Natural killer cell (primary cell): ENCODE data around the gene STAT4. TPM values are rescaled to one million over a fixed set of nuclear protein-coding genes. Genes with fewer than 3 reads are reported as not detected.

Source experiments
- ATAC-seq, 3 donors: fragments of 150-1000 bp in 2 of 3; fragments of 200-7000 bp in 1 of 3; cut with Tn5 transposase; 1 replicate in 1 of 3; 2 replicates in 2 of 3; pipeline ENCODE4 v1.10.0; 2021; ENCODE audit warnings: mild to moderate bottlenecking in 2 of 3, moderate library complexity in 2 of 3
- DNase-seq, 2 donors: peaks; one replicate each; pipeline versions ENCODE4 v3.0.0 to v3.0.0-alpha.2; 2013 to 2021; ENCODE audit warnings: mixed read lengths in 1 of 2
- H3K27ac ChIP-seq: one replicate; pipeline ENCODE4 v1.5.1; 2013; ENCODE audit warnings: mild to moderate bottlenecking, low read length
- H3K27me3 ChIP-seq: one replicate; pipeline ENCODE4 v1.6.1; 2013; ENCODE audit warnings: low read length; ENCODE audit not compliant: control insufficient read depth, insufficient read depth
- H3K36me3 ChIP-seq: one replicate; pipeline ENCODE4 v1.6.1; 2013; ENCODE audit warnings: low read length; ENCODE audit not compliant: control insufficient read depth, insufficient read depth
- H3K4me1 ChIP-seq: one replicate; pipeline ENCODE4 v1.6.1; 2013; ENCODE audit warnings: low read length; ENCODE audit not compliant: control insufficient read depth, insufficient read depth
- H3K4me3 ChIP-seq: one replicate; pipeline ENCODE4 v1.5.1; 2013; ENCODE audit warnings: low read length
- H3K9me3 ChIP-seq: one replicate; pipeline ENCODE4 v1.6.1; 2013; ENCODE audit warnings: low read length; ENCODE audit not compliant: control insufficient read depth, insufficient read depth
- H3K27ac Mint-ChIP-seq, 2 donors: one replicate each; pipeline ENCODE4 v1.8.0; 2022; ENCODE audit warnings: mild to moderate bottlenecking in 2 of 2, mixed read lengths in 2 of 2, moderate library complexity in 1 of 2
- H3K27me3 Mint-ChIP-seq, 2 donors: one replicate each; pipeline ENCODE4 v1.8.0; 2022; ENCODE audit warnings: low read depth in 2 of 2, mixed read lengths in 2 of 2
- H3K36me3 Mint-ChIP-seq: one replicate; pipeline ENCODE4 v1.8.0; 2022; ENCODE audit warnings: mixed read lengths
- H3K4me1 Mint-ChIP-seq, 2 donors: one replicate each; pipeline ENCODE4 v1.8.0; 2022; ENCODE audit warnings: mixed read lengths in 2 of 2
- H3K4me3 Mint-ChIP-seq: one replicate; pipeline ENCODE4 v1.8.0; 2022; ENCODE audit warnings: mild to moderate bottlenecking, moderate library complexity, mixed read lengths
- H3K9me3 Mint-ChIP-seq, 2 donors: one replicate each; pipeline ENCODE4 v1.8.0; 2022; ENCODE audit warnings: mixed read lengths in 2 of 2
- WGBS: methylation state at CpG from one replicate; pipeline ENCODE4 v1.1.7; 2013; ENCODE audit warnings: missing lambda C conversion rate; ENCODE audit not compliant: insufficient coverage; 5-methylcytosine and 5-hydroxymethylcytosine counted together
- intact Hi-C: fragments of 100-400 bp; cut with micrococcal nuclease; formaldehyde crosslinking; loops from one replicate; pipeline ENCODE4 v1.14.2; 2022
- total RNA-seq, 4 donors: library from RNA; stranded (reverse); fragments of 120-200 nt in 1 of 4; gene quantifications; one replicate each; pipeline versions ENCODE4 v1.2.3 to v1.2.4, GENCODE V29; 2013 to 2022
- TF ChIP-seq, protein P1 (sequence below): fragments of 200-600 bp; IDR thresholded peaks from one replicate; pipeline ENCODE4 v1.8.0; 2022; ENCODE audit warnings: antibody characterized with exemption

STAT4 gene
- total RNA-seq, 3 donors from 2014 or later (not counting 1 experiment from before 2014, with no cell fraction given): 264 to 339 (median 304) TPM

DNA sequence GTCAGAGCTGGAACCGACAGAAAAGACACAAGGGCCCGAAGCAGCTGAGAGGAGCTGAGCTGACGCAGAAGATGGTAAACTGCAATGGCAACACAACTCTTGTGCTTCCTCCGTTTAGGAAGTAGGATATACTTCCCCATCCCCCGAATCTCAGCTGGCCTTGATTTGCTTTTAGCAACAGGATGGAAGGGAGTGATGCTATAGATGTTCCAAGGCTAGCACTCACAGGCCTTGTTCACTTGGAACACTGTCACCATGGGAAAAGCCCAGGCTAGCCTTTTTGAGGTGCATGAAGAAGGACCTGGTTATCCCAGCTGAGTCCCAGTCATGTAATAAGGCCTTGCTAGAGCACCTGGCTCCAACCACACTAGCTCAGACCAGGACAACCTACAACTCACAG lies 162.9 kb downstream of the STAT4 start:
- H3K27ac ChIP-seq: no peak overlapping the region
- no peaks in the 10 kb centered on the region for H3K9me3 ChIP-seq
- peaks cover 34% of the 10 kb centered on the region for H3K36me3 Mint-ChIP-seq
- DNase-seq: no peak
- no peaks in the 10 kb centered on the region for H3K4me1 Mint-ChIP-seq
- no peaks in the 10 kb centered on the region for H3K27me3 Mint-ChIP-seq
- no peak for ATAC-seq
- intact Hi-C loops: no loop called here
- H3K36me3 ChIP-seq: peaks cover 95% of the 10 kb centered on the region
- H3K4me1 ChIP-seq: no peaks in the 10 kb centered on the region
- H3K4me3 ChIP-seq: no peak overlapping the region
- TF ChIP-seq, protein P1, sequence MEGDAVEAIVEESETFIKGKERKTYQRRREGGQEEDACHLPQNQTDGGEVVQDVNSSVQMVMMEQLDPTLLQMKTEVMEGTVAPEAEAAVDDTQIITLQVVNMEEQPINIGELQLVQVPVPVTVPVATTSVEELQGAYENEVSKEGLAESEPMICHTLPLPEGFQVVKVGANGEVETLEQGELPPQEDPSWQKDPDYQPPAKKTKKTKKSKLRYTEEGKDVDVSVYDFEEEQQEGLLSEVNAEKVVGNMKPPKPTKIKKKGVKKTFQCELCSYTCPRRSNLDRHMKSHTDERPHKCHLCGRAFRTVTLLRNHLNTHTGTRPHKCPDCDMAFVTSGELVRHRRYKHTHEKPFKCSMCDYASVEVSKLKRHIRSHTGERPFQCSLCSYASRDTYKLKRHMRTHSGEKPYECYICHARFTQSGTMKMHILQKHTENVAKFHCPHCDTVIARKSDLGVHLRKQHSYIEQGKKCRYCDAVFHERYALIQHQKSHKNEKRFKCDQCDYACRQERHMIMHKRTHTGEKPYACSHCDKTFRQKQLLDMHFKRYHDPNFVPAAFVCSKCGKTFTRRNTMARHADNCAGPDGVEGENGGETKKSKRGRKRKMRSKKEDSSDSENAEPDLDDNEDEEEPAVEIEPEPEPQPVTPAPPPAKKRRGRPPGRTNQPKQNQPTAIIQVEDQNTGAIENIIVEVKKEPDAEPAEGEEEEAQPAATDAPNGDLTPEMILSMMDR: no peak
- H3K27me3 ChIP-seq: no peaks in the 10 kb centered on the region
- H3K4me3 Mint-ChIP-seq: no peak overlapping the region
- WGBS: 99% methylated on average over 5 of the region's 5 CpGs
- peak overlapping the region in 1 of 2 donors; percentile 23 for H3K27ac Mint-ChIP-seq
- no peaks in the 10 kb centered on the region for H3K9me3 Mint-ChIP-seq

DNA sequence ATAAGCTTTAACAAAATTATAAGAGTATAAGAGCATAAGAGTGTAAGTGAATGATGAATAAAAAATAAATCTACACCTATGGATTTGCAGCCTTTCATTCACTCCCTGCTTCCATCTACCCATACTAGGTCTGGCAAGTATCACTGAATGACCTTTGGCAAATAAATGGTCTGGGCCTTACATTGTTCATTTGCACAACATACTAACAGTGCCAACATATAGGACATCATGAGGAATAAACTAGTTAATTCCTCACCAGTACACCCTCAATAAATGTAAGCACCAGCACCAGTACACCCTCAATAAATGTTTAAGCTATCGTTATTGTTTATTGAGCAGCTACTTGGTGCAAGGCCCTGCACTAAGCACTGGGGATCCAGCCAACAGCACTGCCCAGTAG lies 163.7 kb downstream of the STAT4 start:
- intact Hi-C loops: no loop called here
- no peak overlapping the region for H3K4me3 Mint-ChIP-seq

GRCh38 chr2:190986221-190986953 lies 164.4 kb downstream of the STAT4 start:
- 54% methylated on average over 12 of the region's 13 CpGs for WGBS
- TF ChIP-seq, protein P1: no peak
- Histone ChIP-seq H3K27ac (no peak overlapping the region), H3K27me3 (no peaks in the 10 kb centered on the region), H3K9me3 (no peaks in the 10 kb centered on the region), H3K4me1 (no peaks in the 10 kb centered on the region), H3K36me3 (peaks cover 98% of the 10 kb centered on the region), H3K4me3 (no peak overlapping the region)
- Mint-ChIP-seq H3K9me3 (no peaks in the 10 kb centered on the region), H3K4me3 (no peak overlapping the region), H3K27ac (peak overlapping the region in 1 of 2 donors; percentile 26), H3K27me3 (no peaks in the 10 kb centered on the region), H3K4me1 (peaks cover 0 to under 1% of the 10 kb centered on the region in 2 donors), H3K36me3 (peaks cover 48% of the 10 kb centered on the region)
- intact Hi-C loops: no loop called here
- no peak for ATAC-seq
- peak in 1 of 2 donors; percentile 42 for DNase-seq

More for the DNA sequence above, 163.7 kb downstream of the STAT4 start:
- Histone ChIP-seq H3K9me3 (no peaks in the 10 kb centered on the region), H3K27ac (no peak overlapping the region), H3K4me3 (no peak overlapping the region), H3K27me3 (no peaks in the 10 kb centered on the region), H3K4me1 (no peaks in the 10 kb centered on the region), H3K36me3 (peaks cover 97% of the 10 kb centered on the region)
- no peaks in the 10 kb centered on the region for H3K9me3 Mint-ChIP-seq
- H3K27ac Mint-ChIP-seq: peak overlapping the region in 1 of 2 donors; percentile 23
- ATAC-seq (no peak), DNase-seq (no peak)
- H3K4me1 Mint-ChIP-seq: no peaks in the 10 kb centered on the region
- TF ChIP-seq, protein P1: no peak
- no peaks in the 10 kb centered on the region for H3K27me3 Mint-ChIP-seq
- WGBS: 96% methylated on average over 1 of the region's 1 CpG
- H3K36me3 Mint-ChIP-seq: peaks cover 40% of the 10 kb centered on the region
